Vagina (tissue), 2 donors: Measurements from ENCODE around the gene ROBO4.

Experiments used
- CTCF ChIP-seq, 3 experiments: fragments of 450-650 bp in 2 of 3; fragments of 200-600 bp in 1 of 3; sonication (generic) in 1 of 3; IDR thresholded peaks; one replicate each; pipeline ENCODE4 v1.5.1; 2017 to 2019; ENCODE audit warnings: antibody characterized with exemption in 3 of 3, mild to moderate bottlenecking in 2 of 3, moderate library complexity in 2 of 3
- POLR2A ChIP-seq, 2 donors: fragments of 450-650 bp; IDR thresholded peaks; one replicate each; pipeline ENCODE4 v1.6.1; 2017; ENCODE audit warnings: antibody characterized with exemption in 2 of 2, mild to moderate bottlenecking in 2 of 2, moderate library complexity in 2 of 2
- POLR2AphosphoS5 ChIP-seq, 2 donors: sonication (generic); formaldehyde crosslinking; IDR thresholded peaks; one replicate each; pipeline ENCODE4 v1.9.0; 2017; ENCODE audit warnings: antibody characterized with exemption in 2 of 2, mild to moderate bottlenecking in 2 of 2, low read depth in 1 of 2; ENCODE audit not compliant: insufficient read depth in 1 of 2

DNA sequence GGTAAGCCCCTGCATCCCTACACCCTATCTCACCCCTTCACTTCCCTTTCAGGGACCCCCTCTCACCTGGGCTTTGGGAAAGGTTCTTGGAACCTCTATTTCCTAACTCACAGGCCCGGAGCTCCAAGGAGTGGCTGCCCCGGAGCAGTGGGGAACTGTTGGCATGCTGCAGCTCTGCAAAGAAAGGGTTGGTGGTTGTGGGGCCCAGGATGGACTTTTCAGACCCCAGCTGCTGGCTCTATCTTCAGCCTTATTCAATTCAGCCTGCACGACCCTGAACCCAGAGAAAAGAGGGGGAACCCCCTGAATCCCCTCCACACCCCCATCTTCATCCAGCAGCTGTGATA lies 10.0 kb downstream of the ROBO4 start:
- TF ChIP-seq CTCF (IDR thresholded peaks at IDR 0.05) (no peak), POLR2A (IDR thresholded peaks at IDR 0.05) (no peak), POLR2AphosphoS5 (IDR thresholded peaks at IDR 0.05; ENCODE audit: insufficient read depth in 1 of 2, low read depth in 1 of 2) (no peak)
